Activated CD4-positive, alpha-beta T cell treated with anti-CD3 and anti-CD28 coated beads for 4 hours (primary cell): ENCODE measurements around the gene CEP131.

Source experiments
- DNase-seq, 2 donors: peaks; one replicate each; pipeline ENCODE4 v3.0.0-alpha.2; 2020

The CEP131 gene

GRCh38 chr17:81182596-81182995, 40.2 kb downstream of the CEP131 start:
- no peak for DNase-seq

GRCh38 chr17:81181811-81182185, 41.0 kb downstream of the CEP131 start:
- DNase-seq, result no peak

- DNase-seq, result no peak
Measured at GRCh38 chr17:81180836-81181810, 41.6 kb downstream of the CEP131 start.

GRCh38 chr17:81179861-81180260, 42.9 kb downstream of the CEP131 start:
- DNase-seq, result no peak

GRCh38 chr17:81179220-81179619, 43.5 kb downstream of the CEP131 start:
- DNase-seq, result no peak

GRCh38 chr17:81178136-81179091, 44.4 kb downstream of the CEP131 start:
- no peak for DNase-seq

- DNase-seq, result no peak
Measured at GRCh38 chr17:81176666-81177065, 46.1 kb downstream of the CEP131 start.

- no peak for DNase-seq
Measured at GRCh38 chr17:81173762-81174155, 49.0 kb downstream of the CEP131 start.

GRCh38 chr17:81173052-81173761, 49.6 kb downstream of the CEP131 start:
- DNase-seq, result no peak

- DNase-seq, result no peak
Measured at GRCh38 chr17:81171941-81172340, 50.8 kb downstream of the CEP131 start.

- no peak for DNase-seq
Measured at GRCh38 chr17:81170727-81171494, 51.9 kb downstream of the CEP131 start.

GRCh38 chr17:81169870-81170309, 52.9 kb downstream of the CEP131 start:
- DNase-seq, result no peak

GRCh38 chr17:81167638-81168037, 55.1 kb downstream of the CEP131 start:
- DNase-seq, result no peak

- DNase-seq, result no peak
Measured at GRCh38 chr17:81167194-81167524, 55.6 kb downstream of the CEP131 start.

- DNase-seq, result no peak
Measured at GRCh38 chr17:81166033-81166492, 56.7 kb downstream of the CEP131 start, which contains the start of gene AATK. AATK (minus strand) TSS chr17:81166221; CDS start chr17:81165992, 229 bp downstream.

GRCh38 chr17:81165246-81166032, 57.3 kb downstream of the CEP131 start, which contains the start of gene PVALEF:
PVALEF (plus strand) TSS chr17:81165507; CDS start chr17:81181227, 15,720 bp downstream.
- DNase-seq, result no peak

- DNase-seq, result no peak
Measured at GRCh38 chr17:81164371-81165245, 58.2 kb downstream of the CEP131 start.

GRCh38 chr17:81163703-81164370, 58.9 kb downstream of the CEP131 start:
- no peak for DNase-seq

GRCh38 chr17:81163051-81163695, 59.6 kb downstream of the CEP131 start:
- DNase-seq, result no peak
